ENCODE measurements around the gene PLCG1. TPM values are rescaled to one million over a fixed set of nuclear protein-coding genes. Genes with fewer than 3 reads are reported as not detected.

The PLCG1 gene
- total and polyA plus RNA-seq, 2 of the 8 experiments (the other 6 are each of a cell fraction or from before 2014, with no cell fraction given), result 103 to 154 TPM

- Histone ChIP-seq H2BK5ac (ENCODE audit: low read depth, low read length) (no peak overlapping the region), H4K20me1 (replicated peaks in 1 of 2; ENCODE audit: control insufficient read depth in 1 of 2, insufficient read depth in 2 of 2, low read length in 2 of 2) (no peaks in the 10 kb centered on the region), H3K4me3 (ENCODE audit: extremely low read depth in 1 of 4, insufficient read depth in 2 of 4, low read depth in 3 of 4, low read length in 4 of 4) (no peak overlapping the region), H3K4me1 (replicated peaks in 1 of 4; ENCODE audit: control insufficient read depth in 3 of 4, insufficient read depth in 4 of 4, low read length in 3 of 4) (no peaks in the 10 kb centered on the region), H3K4ac (replicated peaks; ENCODE audit: insufficient read length, low read depth, low read length) (no peak overlapping the region), H4K5ac (ENCODE audit: insufficient read length, low read depth, low read length) (no peak overlapping the region), H3K79me1 (ENCODE audit: low read depth, low read length) (no peaks in the 10 kb centered on the region), H2AK5ac (ENCODE audit: low read depth, low read length) (no peak overlapping the region), H3K56ac (replicated peaks; ENCODE audit: insufficient read length, low read depth, low read length) (no peak overlapping the region), H3K36me3 (ENCODE audit: control insufficient read depth in 2 of 4, insufficient read depth in 4 of 4, low read length in 3 of 4) (no peaks in the 10 kb centered on the region), H2BK15ac (ENCODE audit: low read length) (no peak overlapping the region), H2BK12ac (ENCODE audit: low read depth, low read length) (no peak overlapping the region), H3K9ac (replicated peaks in 1 of 4; ENCODE audit: extremely low read depth in 1 of 4, low read depth in 3 of 4, low read length in 3 of 4) (no peak overlapping the region), H2BK20ac (ENCODE audit: low read length) (no peak overlapping the region), H3K23me2 (ENCODE audit: low read depth, low read length) (no peaks in the 10 kb centered on the region), H3K14ac (ENCODE audit: insufficient read length) (no peak overlapping the region), H3K23ac (ENCODE audit: insufficient read length) (no peak overlapping the region), H4K91ac (replicated peaks; ENCODE audit: insufficient read length, low read length) (no peak overlapping the region), H3K9me3 (ENCODE audit: insufficient read depth in 2 of 2, low read depth in 1 of 2, low read length in 1 of 2) (no peaks in the 10 kb centered on the region), H2BK120ac (replicated peaks; ENCODE audit: low read depth, low read length) (no peak overlapping the region), H4K8ac (ENCODE audit: extremely low read depth, insufficient read depth, low read length) (no peak overlapping the region), H3K27ac (ENCODE audit: low read depth, low read length) (no peak overlapping the region), H3K79me2 (ENCODE audit: control insufficient read depth in 1 of 2, insufficient read depth in 2 of 2, low read length in 2 of 2) (no peaks in the 10 kb centered on the region), H3K18ac (ENCODE audit: extremely low read depth, low read length) (no peak overlapping the region), H3K27me3 (replicated peaks in 1 of 4; ENCODE audit: control insufficient read depth in 3 of 4, extremely low read depth in 1 of 4, insufficient read depth in 3 of 4, low read length in 3 of 4) (no peaks in the 10 kb centered on the region), H3K4me2 (ENCODE audit: insufficient read depth in 1 of 2, low read depth in 2 of 2, low read length in 2 of 2) (no peak overlapping the region), H2AFZ (ENCODE audit: low read length) (no peak overlapping the region)
- TF ChIP-seq TCF12 (IDR thresholded peaks at IDR 0.05; ENCODE audit: low read depth, low read length), result no peak
- TF ChIP-seq JUND (IDR thresholded peaks at IDR 0.05; ENCODE audit: low read length), result no peak
- TF ChIP-seq JUN (IDR thresholded peaks at IDR 0.05; ENCODE audit: low read depth, low read length), result no peak
- TF ChIP-seq EP300 (IDR thresholded peaks at IDR 0.05; ENCODE audit: borderline replicate concordance in 1 of 2, low read depth in 2 of 2, low read length in 2 of 2), result no peak
- no peak for TF ChIP-seq CBX8 (IDR thresholded peaks at IDR 0.05; ENCODE audit: borderline replicate concordance, low read depth, low read length)
- ChIA-PET CTCF (ENCODE audit: partially characterized antibody) (interaction anchor here (1.3 kb wide), 1 partner anchor 11 kb away, joined by 4 read pairs; no protein-coding TSS in a partner anchor), POLR2A (ENCODE audit: partially characterized antibody) (no interaction called here)
- 89% methylated on average over 5 of the region's 5 CpGs; no CpG with 5 or more reads in 1 of the 2 experiments for WGBS, 2 experiments (ENCODE audit: extremely low coverage in 1 of 2, insufficient coverage in 1 of 2, insufficient read length in 1 of 2, insufficient replicate concordance in 2 of 2, low coverage in 1 of 2, low lambda C conversion rate in 2 of 2, missing lambda C conversion rate in 1 of 2)
- DNase-seq (ENCODE audit: low read depth in 1 of 2, low spot score in 2 of 2) (no peak), FAIRE-seq (no peak)
These were observed 80.1 kb downstream of the PLCG1 start for GRCh38 chr20:41217422-41217821.
